ENCODE data around the gene C10orf90. TPM values are rescaled to one million over a fixed set of nuclear protein-coding genes. Genes with fewer than 3 reads are reported as not detected.

Gene C10orf90
- total RNA-seq, 4 donors from 2014 or later, result 0.06 TPM; not detected in 3

GRCh38 chr10:126634911-126635310 is 35.6 kb downstream of the C10orf90 start:
- 65% methylated on average over 5 of the region's 5 CpGs for WGBS
- H3K36me3 ChIP-seq, result no peaks in the 10 kb centered on the region
- TF ChIP-seq POLR2AphosphoS5 (IDR thresholded peaks at IDR 0.05) (no peak), CTCF (IDR thresholded peaks at IDR 0.05) (no peak), EP300 (IDR thresholded peaks at IDR 0.05) (no peak), POLR2A (IDR thresholded peaks at IDR 0.05; ENCODE audit: low read depth) (no peak)

GRCh38 chr10:126634347-126634746 is 36.1 kb downstream of the C10orf90 start:
- no peak overlapping the region for H3K27ac ChIP-seq (replicated peaks in 1 of 4)
- 86% methylated on average over 2 of the region's 2 CpGs for WGBS
- H3K36me3 ChIP-seq, result no peaks in the 10 kb centered on the region
- H3K9me3 ChIP-seq, result no peaks in the 10 kb centered on the region
- intact Hi-C loops (cut with DNase I), result no loop called here
- no peak for TF ChIP-seq EP300 (IDR thresholded peaks at IDR 0.05)
- no peak overlapping the region for H3K4me3 ChIP-seq
- H3K27me3 ChIP-seq, result peaks cover 0 to 11% (median 0%) of the 10 kb centered on the region in 4 donors
- H3K4me1 ChIP-seq, result no peaks in the 10 kb centered on the region
- DNase-seq (ENCODE audit: extremely low spot score), result no peak

More at GRCh38 chr10:126634911-126635310, 35.6 kb downstream of the C10orf90 start:
- no peak overlapping the region for H3K27ac ChIP-seq (replicated peaks in 1 of 4)
- DNase-seq (ENCODE audit: extremely low spot score), result no peak
- no peak overlapping the region for H3K4me3 ChIP-seq
- intact Hi-C loops (cut with DNase I), result no loop called here
- no peaks in the 10 kb centered on the region for H3K9me3 ChIP-seq
- H3K4me1 ChIP-seq, result no peaks in the 10 kb centered on the region
- H3K27me3 ChIP-seq, result peaks cover 0 to 11% (median 0%) of the 10 kb centered on the region in 4 donors

- H3K9me3 ChIP-seq, result no peaks in the 10 kb centered on the region
- H3K27ac ChIP-seq (replicated peaks in 1 of 4), result no peak overlapping the region
- no peaks in the 10 kb centered on the region for H3K36me3 ChIP-seq
- no peak for DNase-seq (ENCODE audit: extremely low spot score)
- 95% methylated on average over 3 of the region's 4 CpGs for WGBS
- H3K4me3 ChIP-seq, result no peak overlapping the region
- TF ChIP-seq POLR2AphosphoS5 (IDR thresholded peaks at IDR 0.05), result no peak
- no peak for TF ChIP-seq EP300 (IDR thresholded peaks at IDR 0.05)
- no peak for TF ChIP-seq POLR2A (IDR thresholded peaks at IDR 0.05; ENCODE audit: low read depth)
- no peak for TF ChIP-seq CTCF (IDR thresholded peaks at IDR 0.05)
- intact Hi-C loops (cut with DNase I), result no loop called here
- H3K27me3 ChIP-seq, result peaks cover 0 to 11% (median 0%) of the 10 kb centered on the region in 4 donors
- no peaks in the 10 kb centered on the region for H3K4me1 ChIP-seq
These were observed 37.8 kb downstream of the C10orf90 start for GRCh38 chr10:126632705-126633104.

GRCh38 chr10:126629925-126630624 is 40.4 kb downstream of the C10orf90 start:
- TF ChIP-seq POLR2AphosphoS5 (IDR thresholded peaks at IDR 0.05), result no peak
- no peak for TF ChIP-seq POLR2A (IDR thresholded peaks at IDR 0.05; ENCODE audit: low read depth)
- TF ChIP-seq CTCF (IDR thresholded peaks at IDR 0.05), result no peak
- no peak for TF ChIP-seq EP300 (IDR thresholded peaks at IDR 0.05)
- H3K4me1 ChIP-seq, result no peaks in the 10 kb centered on the region
- intact Hi-C loops (cut with DNase I), result no loop called here

GRCh38 chr10:126628746-126629145 is 41.7 kb downstream of the C10orf90 start:
- no peaks in the 10 kb centered on the region for H3K4me1 ChIP-seq
- H3K36me3 ChIP-seq, result no peaks in the 10 kb centered on the region
- H3K27ac ChIP-seq (replicated peaks in 1 of 4), result no peak overlapping the region
- H3K9me3 ChIP-seq, result no peaks in the 10 kb centered on the region
- TF ChIP-seq EP300 (IDR thresholded peaks at IDR 0.05), result no peak
- intact Hi-C loops (cut with DNase I), result no loop called here
- H3K4me3 ChIP-seq, result no peak overlapping the region
- H3K27me3 ChIP-seq, result peaks cover 0 to 11% (median 0%) of the 10 kb centered on the region in 4 donors
- WGBS, result 69% methylated on average over 3 of the region's 3 CpGs
- DNase-seq (ENCODE audit: extremely low spot score), result no peak

More at GRCh38 chr10:126629925-126630624, 40.4 kb downstream of the C10orf90 start:
- no peaks in the 10 kb centered on the region for H3K36me3 ChIP-seq
- H3K27me3 ChIP-seq, result peaks cover 0 to 11% (median 0%) of the 10 kb centered on the region in 4 donors
- 78% methylated on average over 11 of the region's 11 CpGs for WGBS
- H3K9me3 ChIP-seq, result no peaks in the 10 kb centered on the region
- H3K4me3 ChIP-seq, result no peak overlapping the region
- DNase-seq (ENCODE audit: extremely low spot score), result no peak
- H3K27ac ChIP-seq (replicated peaks in 1 of 4), result no peak overlapping the region
